ENCODE measurements around the gene PIAS3.

DNA sequence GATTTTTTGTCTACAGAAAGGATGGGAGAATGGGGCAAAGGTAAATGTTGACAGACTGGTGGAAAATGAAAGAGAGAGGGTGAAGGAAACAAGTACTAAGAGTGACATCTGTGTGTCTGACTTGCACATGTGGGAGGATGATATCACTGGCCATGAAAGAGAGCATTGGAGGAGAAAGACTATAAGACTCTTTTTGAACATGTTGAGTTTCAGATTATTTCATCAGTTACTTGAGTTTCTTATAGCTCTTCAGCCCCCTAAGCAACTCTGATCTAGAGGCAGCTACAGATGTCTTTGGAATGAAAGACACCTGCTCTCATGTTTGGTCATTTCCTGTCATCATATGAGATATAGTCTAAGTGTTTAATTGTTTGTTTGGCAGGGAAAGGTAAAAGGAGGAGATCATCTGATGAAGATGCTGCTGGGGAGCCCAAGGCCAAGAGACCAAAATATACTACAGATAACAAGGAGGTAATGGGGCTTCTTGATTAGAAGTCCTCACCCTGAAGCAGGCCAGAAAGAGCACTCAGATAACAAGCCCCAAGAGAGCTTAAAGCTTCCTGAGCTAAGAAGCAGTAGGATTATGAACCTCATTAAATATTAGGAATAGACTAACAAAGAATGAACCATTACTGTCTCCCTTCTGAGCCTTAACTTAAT, 30.4 kb downstream of the PIAS3 start:
- no peak for TF ChIP-seq ZNF514 (tag by site-specific recombination; IDR thresholded peaks at IDR 0.05)
- no peak for TF ChIP-seq ZNF404 (tag by site-specific recombination; IDR thresholded peaks at IDR 0.05)
- TF ChIP-seq, protein P1, sequence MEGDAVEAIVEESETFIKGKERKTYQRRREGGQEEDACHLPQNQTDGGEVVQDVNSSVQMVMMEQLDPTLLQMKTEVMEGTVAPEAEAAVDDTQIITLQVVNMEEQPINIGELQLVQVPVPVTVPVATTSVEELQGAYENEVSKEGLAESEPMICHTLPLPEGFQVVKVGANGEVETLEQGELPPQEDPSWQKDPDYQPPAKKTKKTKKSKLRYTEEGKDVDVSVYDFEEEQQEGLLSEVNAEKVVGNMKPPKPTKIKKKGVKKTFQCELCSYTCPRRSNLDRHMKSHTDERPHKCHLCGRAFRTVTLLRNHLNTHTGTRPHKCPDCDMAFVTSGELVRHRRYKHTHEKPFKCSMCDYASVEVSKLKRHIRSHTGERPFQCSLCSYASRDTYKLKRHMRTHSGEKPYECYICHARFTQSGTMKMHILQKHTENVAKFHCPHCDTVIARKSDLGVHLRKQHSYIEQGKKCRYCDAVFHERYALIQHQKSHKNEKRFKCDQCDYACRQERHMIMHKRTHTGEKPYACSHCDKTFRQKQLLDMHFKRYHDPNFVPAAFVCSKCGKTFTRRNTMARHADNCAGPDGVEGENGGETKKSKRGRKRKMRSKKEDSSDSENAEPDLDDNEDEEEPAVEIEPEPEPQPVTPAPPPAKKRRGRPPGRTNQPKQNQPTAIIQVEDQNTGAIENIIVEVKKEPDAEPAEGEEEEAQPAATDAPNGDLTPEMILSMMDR (tag by site-specific recombination; IDR thresholded peaks at IDR 0.05) = no peak
- TF ChIP-seq ZNF24 (tag by site-specific recombination; IDR thresholded peaks at IDR 0.05) = no peak
- TF ChIP-seq PRDM1 (tag by site-specific recombination; IDR thresholded peaks at IDR 0.05) = no peak
- TF ChIP-seq ZNF274 (IDR thresholded peaks at IDR 0.05; ENCODE audit: low read length) = no peak
- TF ChIP-seq ZNF274 (tag by site-specific recombination; IDR thresholded peaks at IDR 0.05; ENCODE audit: borderline replicate concordance) = no peak
- no peak for TF ChIP-seq ZFP41 (tag by site-specific recombination; IDR thresholded peaks at IDR 0.05; ENCODE audit: borderline replicate concordance)
- TF ChIP-seq YY1 (tag by site-specific recombination; IDR thresholded peaks at IDR 0.05) = no peak
- TF ChIP-seq ZNF776 (tag by site-specific recombination; IDR thresholded peaks at IDR 0.05; ENCODE audit: borderline replicate concordance) = no peak
- TF ChIP-seq ZBTB21 (tag by site-specific recombination; IDR thresholded peaks at IDR 0.05) = no peak
- TF ChIP-seq, protein P2, sequence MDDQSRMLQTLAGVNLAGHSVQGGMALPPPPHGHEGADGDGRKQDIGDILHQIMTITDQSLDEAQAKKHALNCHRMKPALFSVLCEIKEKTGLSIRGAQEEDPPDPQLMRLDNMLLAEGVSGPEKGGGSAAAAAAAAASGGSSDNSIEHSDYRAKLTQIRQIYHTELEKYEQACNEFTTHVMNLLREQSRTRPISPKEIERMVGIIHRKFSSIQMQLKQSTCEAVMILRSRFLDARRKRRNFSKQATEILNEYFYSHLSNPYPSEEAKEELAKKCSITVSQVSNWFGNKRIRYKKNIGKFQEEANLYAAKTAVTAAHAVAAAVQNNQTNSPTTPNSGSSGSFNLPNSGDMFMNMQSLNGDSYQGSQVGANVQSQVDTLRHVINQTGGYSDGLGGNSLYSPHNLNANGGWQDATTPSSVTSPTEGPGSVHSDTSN (CRISPR knock-in tag; IDR thresholded peaks at IDR 0.05) = no peak
- TF ChIP-seq ZNF133 (tag by site-specific recombination; IDR thresholded peaks at IDR 0.05) = no peak
- TF ChIP-seq, protein P3, sequence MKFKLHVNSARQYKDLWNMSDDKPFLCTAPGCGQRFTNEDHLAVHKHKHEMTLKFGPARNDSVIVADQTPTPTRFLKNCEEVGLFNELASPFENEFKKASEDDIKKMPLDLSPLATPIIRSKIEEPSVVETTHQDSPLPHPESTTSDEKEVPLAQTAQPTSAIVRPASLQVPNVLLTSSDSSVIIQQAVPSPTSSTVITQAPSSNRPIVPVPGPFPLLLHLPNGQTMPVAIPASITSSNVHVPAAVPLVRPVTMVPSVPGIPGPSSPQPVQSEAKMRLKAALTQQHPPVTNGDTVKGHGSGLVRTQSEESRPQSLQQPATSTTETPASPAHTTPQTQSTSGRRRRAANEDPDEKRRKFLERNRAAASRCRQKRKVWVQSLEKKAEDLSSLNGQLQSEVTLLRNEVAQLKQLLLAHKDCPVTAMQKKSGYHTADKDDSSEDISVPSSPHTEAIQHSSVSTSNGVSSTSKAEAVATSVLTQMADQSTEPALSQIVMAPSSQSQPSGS (tag by site-specific recombination; IDR thresholded peaks at IDR 0.05; ENCODE audit: low read depth) = no peak
- TF ChIP-seq, protein P4, sequence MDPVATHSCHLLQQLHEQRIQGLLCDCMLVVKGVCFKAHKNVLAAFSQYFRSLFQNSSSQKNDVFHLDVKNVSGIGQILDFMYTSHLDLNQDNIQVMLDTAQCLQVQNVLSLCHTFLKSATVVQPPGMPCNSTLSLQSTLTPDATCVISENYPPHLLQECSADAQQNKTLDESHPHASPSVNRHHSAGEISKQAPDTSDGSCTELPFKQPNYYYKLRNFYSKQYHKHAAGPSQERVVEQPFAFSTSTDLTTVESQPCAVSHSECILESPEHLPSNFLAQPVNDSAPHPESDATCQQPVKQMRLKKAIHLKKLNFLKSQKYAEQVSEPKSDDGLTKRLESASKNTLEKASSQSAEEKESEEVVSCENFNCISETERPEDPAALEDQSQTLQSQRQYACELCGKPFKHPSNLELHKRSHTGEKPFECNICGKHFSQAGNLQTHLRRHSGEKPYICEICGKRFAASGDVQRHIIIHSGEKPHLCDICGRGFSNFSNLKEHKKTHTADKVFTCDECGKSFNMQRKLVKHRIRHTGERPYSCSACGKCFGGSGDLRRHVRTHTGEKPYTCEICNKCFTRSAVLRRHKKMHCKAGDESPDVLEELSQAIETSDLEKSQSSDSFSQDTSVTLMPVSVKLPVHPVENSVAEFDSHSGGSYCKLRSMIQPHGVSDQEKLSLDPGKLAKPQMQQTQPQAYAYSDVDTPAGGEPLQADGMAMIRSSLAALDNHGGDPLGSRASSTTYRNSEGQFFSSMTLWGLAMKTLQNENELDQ (tag by site-specific recombination; IDR thresholded peaks at IDR 0.05; ENCODE audit: low read depth) = no peak

All from HEK293 (cell line).